PC-9 (cell line): ENCODE data around the gene GMFB.
"Not testable (repeated sequence)": the region's sequence is repeated elsewhere in the genome, so short reads cannot be mapped to it uniquely, and the experiment has no call there.

Source experiments
- EZH2 ChIP-seq: fragments of 200-600 bp; sonication (generic); IDR thresholded peaks from 2 replicates; pipeline ENCODE4 v1.8.0; 2017; ENCODE audit warnings: antibody characterized with exemption, low read depth
- TF ChIP-seq, protein P1 (sequence below): fragments of 200-600 bp; sonication (generic); conservative IDR thresholded peaks from 2 replicates; pipeline ENCODE4 v1.6.1; 2017; ENCODE audit warnings: mixed run types, antibody characterized with exemption, mild to moderate bottlenecking, moderate library complexity

DNA sequence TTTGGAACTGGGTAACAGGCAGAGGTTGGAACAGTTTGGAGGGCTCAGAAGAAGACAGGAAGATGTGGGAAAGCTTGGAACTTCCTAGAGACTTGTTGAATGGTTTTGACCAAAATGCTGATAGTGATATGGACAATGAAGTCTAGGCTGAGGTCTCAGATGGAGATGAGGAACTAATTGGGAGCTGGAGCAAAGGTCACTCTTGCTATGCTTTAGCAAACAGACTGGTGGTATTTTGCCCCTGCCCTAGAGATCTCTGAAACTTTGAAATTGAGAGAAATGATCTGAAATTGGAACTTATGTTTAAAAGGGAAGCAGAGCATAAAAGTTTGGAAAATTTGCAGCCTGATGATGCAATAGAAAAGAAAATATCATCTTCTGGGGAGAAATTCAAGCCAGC is 30.2 kb downstream of the GMFB start:
- TF ChIP-seq, protein P1, sequence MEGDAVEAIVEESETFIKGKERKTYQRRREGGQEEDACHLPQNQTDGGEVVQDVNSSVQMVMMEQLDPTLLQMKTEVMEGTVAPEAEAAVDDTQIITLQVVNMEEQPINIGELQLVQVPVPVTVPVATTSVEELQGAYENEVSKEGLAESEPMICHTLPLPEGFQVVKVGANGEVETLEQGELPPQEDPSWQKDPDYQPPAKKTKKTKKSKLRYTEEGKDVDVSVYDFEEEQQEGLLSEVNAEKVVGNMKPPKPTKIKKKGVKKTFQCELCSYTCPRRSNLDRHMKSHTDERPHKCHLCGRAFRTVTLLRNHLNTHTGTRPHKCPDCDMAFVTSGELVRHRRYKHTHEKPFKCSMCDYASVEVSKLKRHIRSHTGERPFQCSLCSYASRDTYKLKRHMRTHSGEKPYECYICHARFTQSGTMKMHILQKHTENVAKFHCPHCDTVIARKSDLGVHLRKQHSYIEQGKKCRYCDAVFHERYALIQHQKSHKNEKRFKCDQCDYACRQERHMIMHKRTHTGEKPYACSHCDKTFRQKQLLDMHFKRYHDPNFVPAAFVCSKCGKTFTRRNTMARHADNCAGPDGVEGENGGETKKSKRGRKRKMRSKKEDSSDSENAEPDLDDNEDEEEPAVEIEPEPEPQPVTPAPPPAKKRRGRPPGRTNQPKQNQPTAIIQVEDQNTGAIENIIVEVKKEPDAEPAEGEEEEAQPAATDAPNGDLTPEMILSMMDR, result not testable (repeated sequence)
- not testable (repeated sequence) for TF ChIP-seq EZH2
